ENCODE results near the gene CACNB2.

CACNB2 gene

GRCh38 chr10:18229826-18230225 is 89.6 kb downstream of the CACNB2 start:
- peak; percentile 32 for DNase-seq (ENCODE audit: low read depth, low spot score)

- peak; percentile 28 for DNase-seq (ENCODE audit: low read depth, low spot score)
Measured at GRCh38 chr10:18230794-18231193, 90.6 kb downstream of the CACNB2 start.

- peak; percentile 11 for DNase-seq (ENCODE audit: low read depth, low spot score)
Measured at GRCh38 chr10:18231480-18231879, 91.3 kb downstream of the CACNB2 start.

- peak; percentile 15 for DNase-seq (ENCODE audit: low read depth, low spot score)
Measured at GRCh38 chr10:18233775-18234174, 93.6 kb downstream of the CACNB2 start.

GRCh38 chr10:18235477-18235876 is 95.3 kb downstream of the CACNB2 start:
- no peak for DNase-seq (ENCODE audit: low read depth, low spot score)

GRCh38 chr10:18236756-18237155 is 96.5 kb downstream of the CACNB2 start:
- DNase-seq (ENCODE audit: low read depth, low spot score) = no peak

GRCh38 chr10:18238870-18239485 is 98.8 kb downstream of the CACNB2 start:
- DNase-seq (ENCODE audit: low read depth, low spot score) = peak; percentile 68

GRCh38 chr10:18240185-18240882 is 100.1 kb downstream of the CACNB2 start:
- DNase-seq (ENCODE audit: low read depth, low spot score) = no peak

GRCh38 chr10:18246967-18247366 is 106.7 kb downstream of the CACNB2 start:
- no peak for DNase-seq (ENCODE audit: low read depth, low spot score)

GRCh38 chr10:18252086-18252485 is 111.9 kb downstream of the CACNB2 start:
- no peak for DNase-seq (ENCODE audit: low read depth, low spot score)

- no peak for DNase-seq (ENCODE audit: low read depth, low spot score)
Measured at GRCh38 chr10:18254086-18254485, 113.9 kb downstream of the CACNB2 start.

GRCh38 chr10:18254692-18255091 is 114.5 kb downstream of the CACNB2 start:
- no peak for DNase-seq (ENCODE audit: low read depth, low spot score)

- DNase-seq (ENCODE audit: low read depth, low spot score) = peak; percentile 22
Measured at GRCh38 chr10:18260310-18260922, 120.2 kb downstream of the CACNB2 start.

- DNase-seq (ENCODE audit: low read depth, low spot score) = no peak
Measured at GRCh38 chr10:18261063-18261610, 120.9 kb downstream of the CACNB2 start.

- no peak for DNase-seq (ENCODE audit: low read depth, low spot score)
Measured at GRCh38 chr10:18261768-18262231, 121.6 kb downstream of the CACNB2 start.

- no peak for DNase-seq (ENCODE audit: low read depth, low spot score)
Measured at GRCh38 chr10:18264466-18265050, 124.3 kb downstream of the CACNB2 start.

GRCh38 chr10:18268005-18268404 is 127.8 kb downstream of the CACNB2 start:
- peak; percentile 7 for DNase-seq (ENCODE audit: low read depth, low spot score)

GRCh38 chr10:18271491-18271890 is 131.3 kb downstream of the CACNB2 start:
- DNase-seq (ENCODE audit: low read depth, low spot score) = no peak

GRCh38 chr10:18273039-18273438 is 132.8 kb downstream of the CACNB2 start:
- DNase-seq (ENCODE audit: low read depth, low spot score) = no peak

- no peak for DNase-seq (ENCODE audit: low read depth, low spot score)
Measured at GRCh38 chr10:18278181-18278580, 138.0 kb downstream of the CACNB2 start.

- peak; percentile 26 for DNase-seq (ENCODE audit: low read depth, low spot score)
Measured at GRCh38 chr10:18279173-18279572, 138.9 kb downstream of the CACNB2 start.

- no peak for DNase-seq (ENCODE audit: low read depth, low spot score)
Measured at GRCh38 chr10:18282094-18282493, 141.9 kb downstream of the CACNB2 start.

Data from astrocyte of the hippocampus (primary cell).